H9 (cell line): ENCODE data around the gene BRSK2. TPM values are rescaled to one million over a fixed set of nuclear protein-coding genes. Genes with fewer than 3 reads are reported as not detected.

Source experiments
- DNase-seq: peaks from one replicate; pipeline ENCODE4 v3.0.0-alpha.2; 2017
- H2AFZ ChIP-seq: one replicate; pipeline ENCODE4 v1.6.1; 2013; ENCODE audit warnings: mild to moderate bottlenecking, low read length, control low read depth, moderate library complexity
- H2AK5ac ChIP-seq: 2 replicates; pipeline ENCODE4 v1.6.1; 2013; ENCODE audit warnings: low read length, control low read depth, mixed read lengths; ENCODE audit not compliant: insufficient read length
- H2BK120ac ChIP-seq: one replicate; pipeline ENCODE4 v1.6.1; 2013; ENCODE audit warnings: low read depth, mild to moderate bottlenecking, low read length, control low read depth, inconsistent platforms; ENCODE audit not compliant: poor library complexity, severe bottlenecking
- H2BK12ac ChIP-seq: 2 replicates; pipeline ENCODE4 v1.6.1; 2013; ENCODE audit warnings: low read length, control low read depth, mixed read lengths, low read depth; ENCODE audit not compliant: insufficient read length
- H2BK15ac ChIP-seq: 2 replicates; pipeline ENCODE4 v1.6.1; 2013; ENCODE audit warnings: low read depth, low read length, control low read depth
- H2BK20ac ChIP-seq: one replicate; pipeline ENCODE4 v1.6.1; 2013; ENCODE audit warnings: low read depth, mild to moderate bottlenecking, low read length, control low read depth, inconsistent platforms; ENCODE audit not compliant: poor library complexity, severe bottlenecking
- H2BK5ac ChIP-seq: 2 replicates; pipeline ENCODE4 v1.6.1; 2013; ENCODE audit warnings: low read length, control low read depth, mixed read lengths; ENCODE audit not compliant: insufficient read length
- H3K14ac ChIP-seq: 2 replicates; pipeline ENCODE4 v1.6.1; 2013; ENCODE audit warnings: low read length, control low read depth; ENCODE audit not compliant: insufficient read depth
- H3K18ac ChIP-seq: 2 replicates; pipeline ENCODE4 v1.6.1; 2013; ENCODE audit warnings: low read depth, mild to moderate bottlenecking, mixed read lengths, low read length, control low read depth; ENCODE audit not compliant: insufficient read length
- H3K23ac ChIP-seq: 2 replicates; pipeline ENCODE4 v1.6.1; 2013; ENCODE audit warnings: low read length, control low read depth, mixed read lengths, low read depth; ENCODE audit not compliant: insufficient read length
- H3K23me2 ChIP-seq: 2 replicates; pipeline ENCODE4 v1.6.1; 2013; ENCODE audit warnings: low read depth, mild to moderate bottlenecking, mixed read lengths, low read length, control low read depth; ENCODE audit not compliant: insufficient read length, poor library complexity, severe bottlenecking
- H3K27ac ChIP-seq: 2 replicates; pipeline ENCODE4 v1.5.1; 2013; ENCODE audit warnings: low read length, control low read depth, mixed read lengths, low read depth; ENCODE audit not compliant: insufficient read length
- H3K27me3 ChIP-seq: 2 replicates; pipeline ENCODE4 v1.6.1; 2013; ENCODE audit warnings: low read length, control low read depth, inconsistent platforms; ENCODE audit not compliant: insufficient read depth
- H3K4ac ChIP-seq: 2 replicates; pipeline ENCODE4 v1.6.1; 2013; ENCODE audit warnings: low read depth, mild to moderate bottlenecking, control low read depth, inconsistent platforms, low read length, moderate library complexity
- H3K4me1 ChIP-seq: 2 replicates; pipeline ENCODE4 v1.6.1; 2013; ENCODE audit warnings: low read length, control low read depth, inconsistent platforms; ENCODE audit not compliant: insufficient read depth
- H3K4me2 ChIP-seq: 2 replicates; pipeline ENCODE4 v1.6.1; 2013; ENCODE audit warnings: low read length, control low read depth, mixed read lengths; ENCODE audit not compliant: insufficient read length, insufficient read depth
- H3K56ac ChIP-seq: 2 replicates; pipeline ENCODE4 v1.6.1; 2013; ENCODE audit warnings: low read depth, mild to moderate bottlenecking, mixed read lengths, low read length, control low read depth; ENCODE audit not compliant: insufficient read length
- H3K79me1 ChIP-seq: 2 replicates; pipeline ENCODE4 v1.6.1; 2013; ENCODE audit warnings: low read depth, mild to moderate bottlenecking, moderate library complexity, low read length, control low read depth, inconsistent platforms; ENCODE audit not compliant: insufficient read depth, poor library complexity, severe bottlenecking
- H3K79me2 ChIP-seq: 2 replicates; pipeline ENCODE4 v1.6.1; 2013; ENCODE audit warnings: low read length, control low read depth, inconsistent platforms; ENCODE audit not compliant: insufficient read depth
- H3K9ac ChIP-seq: 2 replicates; pipeline ENCODE4 v1.6.1; 2013; ENCODE audit warnings: low read length, control low read depth, mixed read lengths; ENCODE audit not compliant: insufficient read length; ENCODE audit errors: extremely low read depth
- H3K9me3 ChIP-seq: one replicate; pipeline ENCODE4 v1.6.1; 2013; ENCODE audit warnings: low read depth, low read length, inconsistent platforms; ENCODE audit not compliant: control insufficient read depth
- H3T11ph ChIP-seq: one replicate; pipeline ENCODE4 v1.6.1; 2013; ENCODE audit warnings: mild to moderate bottlenecking, low read length, control low read depth, inconsistent platforms
- H4K20me1 ChIP-seq: one replicate; pipeline ENCODE4 v1.6.1; 2013; ENCODE audit not compliant: control insufficient read depth, insufficient read length, insufficient read depth
- H4K5ac ChIP-seq: 2 replicates; pipeline ENCODE4 v1.6.1; 2013; ENCODE audit warnings: low read depth, mild to moderate bottlenecking, mixed read lengths, low read length, control low read depth; ENCODE audit not compliant: insufficient read length
- H4K8ac ChIP-seq: replicated peaks from 2 replicates; pipeline ENCODE4 v1.6.1; 2013; ENCODE audit warnings: low read length, control low read depth, mixed read lengths, low read depth; ENCODE audit not compliant: insufficient read length
- H4K91ac ChIP-seq: 2 replicates; pipeline ENCODE4 v1.6.1; 2013; ENCODE audit warnings: low read depth, mild to moderate bottlenecking, moderate library complexity, mixed read lengths, low read length, control low read depth; ENCODE audit not compliant: insufficient read length
- H3K27ac Mint-ChIP-seq, 3 experiments: 2 replicates in 2 of 3; 3 replicates in 1 of 3; pipeline ENCODE4 v1.8.0; 2020 to 2021; ENCODE audit warnings: mixed read lengths in 3 of 3, mild to moderate bottlenecking in 1 of 3, moderate library complexity in 1 of 3
- H3K27me3 Mint-ChIP-seq: 2 replicates; pipeline ENCODE4 v1.8.0; 2021; ENCODE audit warnings: low read depth, mild to moderate bottlenecking, moderate library complexity, mixed read lengths
- H3K36me3 Mint-ChIP-seq, 3 experiments: 2 replicates in 2 of 3; 3 replicates in 1 of 3; pipeline ENCODE4 v1.8.0; 2020 to 2021; ENCODE audit warnings: low read depth in 3 of 3, mixed read lengths in 3 of 3; ENCODE audit not compliant: insufficient read depth in 1 of 3
- H3K4me1 Mint-ChIP-seq, 2 experiments: 2 replicates each; pipeline ENCODE4 v1.8.0; 2020; ENCODE audit warnings: mixed read lengths in 2 of 2
- H3K4me3 Mint-ChIP-seq, 2 experiments: 2 replicates in 1 of 2; 3 replicates in 1 of 2; pipeline ENCODE4 v1.8.0; 2020 to 2021; ENCODE audit warnings: mild to moderate bottlenecking in 2 of 2, mixed read lengths in 2 of 2, moderate library complexity in 1 of 2
- H3K9me3 Mint-ChIP-seq, 2 experiments: 2 replicates in 1 of 2; 3 replicates in 1 of 2; pipeline ENCODE4 v1.8.0; 2020; ENCODE audit warnings: mild to moderate bottlenecking in 2 of 2, mixed read lengths in 2 of 2, moderate library complexity in 1 of 2
- WGBS: extraction: QIAGEN DNeasy Blood & Tissue Kit; methylation state at CpG from one replicate; pipeline ENCODE4 v1.1.7; 2013; ENCODE audit warnings: missing lambda C conversion rate, low lambda C conversion rate, mixed read lengths; ENCODE audit not compliant: insufficient read length; ENCODE audit errors: extremely low coverage; 5-methylcytosine and 5-hydroxymethylcytosine counted together
- total RNA-seq: library from RNA; stranded (reverse); gene quantifications from 2 replicates; pipeline ENCODE4 v1.2.1, GENCODE V29; 2021
- TF ChIP-seq, protein P1 (sequence below): fragments of 200-600 bp; sonication (generic); conservative IDR thresholded peaks from 3 replicates; pipeline ENCODE4 v1.8.0; 2021; ENCODE audit warnings: antibody characterized with exemption, mild to moderate bottlenecking

The BRSK2 gene
- total RNA-seq, 1 experiment from 2014 or later, result 28.4 TPM

DNA sequence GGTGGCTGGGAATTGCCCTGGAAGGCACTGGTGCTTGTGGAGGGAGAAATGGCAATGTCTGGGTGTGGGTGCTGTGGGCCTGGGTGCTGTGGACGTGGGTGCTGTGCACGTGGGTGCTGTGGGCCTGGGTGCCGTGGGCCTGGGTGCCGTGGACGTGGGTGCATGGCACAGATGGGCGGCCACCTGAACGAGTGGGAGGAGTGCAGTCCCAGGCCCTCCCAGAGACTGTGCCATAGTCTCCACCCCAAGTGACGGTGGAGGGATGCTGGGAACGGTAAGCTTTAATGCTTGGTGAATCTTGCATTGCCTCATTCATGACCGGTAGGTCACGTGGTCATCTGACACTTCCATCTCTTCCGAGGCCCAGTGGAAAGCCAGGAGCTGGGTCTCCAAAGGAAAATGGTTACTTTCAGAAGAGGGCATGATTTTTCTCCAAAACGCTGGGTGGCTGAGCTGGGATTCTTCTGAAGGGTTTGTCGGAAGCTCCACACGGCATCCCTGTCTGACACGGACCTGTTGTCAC, 28.8 kb upstream of the BRSK2 start:
- Histone ChIP-seq H3K79me1 (no peaks in the 10 kb centered on the region), H2BK20ac (no peak overlapping the region), H3K4me1 (no peaks in the 10 kb centered on the region), H3K56ac (no peak overlapping the region), H4K8ac (no peak overlapping the region), H3K4me2 (no peak overlapping the region), H2BK15ac (no peak overlapping the region), H4K91ac (no peak overlapping the region), H2BK12ac (no peak overlapping the region), H4K20me1 (no peaks in the 10 kb centered on the region), H2AFZ (no peak overlapping the region), H3K79me2 (no peaks in the 10 kb centered on the region), H2BK120ac (no peak overlapping the region), H3K23me2 (peaks cover 3% of the 10 kb centered on the region), H2BK5ac (no peak overlapping the region), H3K4ac (no peak overlapping the region), H3T11ph (no peak overlapping the region), H3K9me3 (peaks cover 20% of the 10 kb centered on the region), H3K9ac (no peak overlapping the region), H3K18ac (no peak overlapping the region), H3K27me3 (no peaks in the 10 kb centered on the region), H3K27ac (no peak overlapping the region), H3K23ac (no peak overlapping the region), H2AK5ac (no peak overlapping the region), H4K5ac (no peak overlapping the region), H3K14ac (no peak overlapping the region; the same call in 1 of the 2 replicates)
- TF ChIP-seq, protein P1, sequence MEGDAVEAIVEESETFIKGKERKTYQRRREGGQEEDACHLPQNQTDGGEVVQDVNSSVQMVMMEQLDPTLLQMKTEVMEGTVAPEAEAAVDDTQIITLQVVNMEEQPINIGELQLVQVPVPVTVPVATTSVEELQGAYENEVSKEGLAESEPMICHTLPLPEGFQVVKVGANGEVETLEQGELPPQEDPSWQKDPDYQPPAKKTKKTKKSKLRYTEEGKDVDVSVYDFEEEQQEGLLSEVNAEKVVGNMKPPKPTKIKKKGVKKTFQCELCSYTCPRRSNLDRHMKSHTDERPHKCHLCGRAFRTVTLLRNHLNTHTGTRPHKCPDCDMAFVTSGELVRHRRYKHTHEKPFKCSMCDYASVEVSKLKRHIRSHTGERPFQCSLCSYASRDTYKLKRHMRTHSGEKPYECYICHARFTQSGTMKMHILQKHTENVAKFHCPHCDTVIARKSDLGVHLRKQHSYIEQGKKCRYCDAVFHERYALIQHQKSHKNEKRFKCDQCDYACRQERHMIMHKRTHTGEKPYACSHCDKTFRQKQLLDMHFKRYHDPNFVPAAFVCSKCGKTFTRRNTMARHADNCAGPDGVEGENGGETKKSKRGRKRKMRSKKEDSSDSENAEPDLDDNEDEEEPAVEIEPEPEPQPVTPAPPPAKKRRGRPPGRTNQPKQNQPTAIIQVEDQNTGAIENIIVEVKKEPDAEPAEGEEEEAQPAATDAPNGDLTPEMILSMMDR, result no peak
- DNase-seq, result no peak
- H3K27me3 Mint-ChIP-seq, result peaks cover 53% of the 10 kb centered on the region
- no peak overlapping the region for H3K27ac Mint-ChIP-seq
- no peaks in the 10 kb centered on the region for H3K4me1 Mint-ChIP-seq
- H3K4me3 Mint-ChIP-seq, result no peak overlapping the region
- no peaks in the 10 kb centered on the region; a peak in 2 of 7 replicates for H3K36me3 Mint-ChIP-seq
- peaks cover 23% of the 10 kb centered on the region in 2 experiments for H3K9me3 Mint-ChIP-seq
- WGBS, result no CpG with 5 or more reads among the region's 16 CpGs
